Right renal pelvis (tissue), 4 donors: ENCODE measurements around the gene ADCYAP1. TPM values are rescaled to one million over a fixed set of nuclear protein-coding genes. Genes with fewer than 3 reads are reported as not detected.

Source experiments
- DNase-seq, 4 donors: peaks; one replicate each; pipeline ENCODE4 v3.0.0-alpha.2; 2013; ENCODE audit warnings: low read depth in 4 of 4, low spot score in 3 of 4, missing footprints in 1 of 4
- polyA plus RNA-seq, 4 donors: library from polyadenylated mRNA; unstranded; fragments of 120-200 nt; gene quantifications; one replicate each; pipeline ENCODE4 v1.2.1, GENCODE V29; 2013; ENCODE audit not compliant: insufficient read length in 4 of 4

The ADCYAP1 gene
- polyA plus RNA-seq, 4 donors: 0.08 to 0.40 (median 0.24) TPM

DNA sequence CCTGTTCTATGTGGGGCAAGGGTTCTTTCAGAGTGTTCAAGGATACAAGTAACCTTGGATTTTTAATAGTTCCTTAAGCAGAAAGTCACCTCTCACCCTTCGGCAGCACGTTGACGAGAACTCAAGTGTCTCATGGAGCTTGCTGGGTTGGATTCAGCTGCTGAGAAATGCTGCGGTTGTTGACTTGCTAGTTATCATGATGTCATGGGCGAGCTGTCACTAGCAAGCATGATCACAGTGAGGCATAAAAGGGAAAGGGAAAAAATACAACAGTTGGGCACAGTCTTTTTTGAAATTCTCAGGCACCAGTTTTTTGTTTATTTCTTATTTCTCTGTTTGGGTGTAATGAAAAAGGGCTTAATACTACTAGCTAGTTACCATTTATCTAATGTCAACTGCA lies 53.2 kb downstream of the ADCYAP1 start:
- no peak for DNase-seq

DNA sequence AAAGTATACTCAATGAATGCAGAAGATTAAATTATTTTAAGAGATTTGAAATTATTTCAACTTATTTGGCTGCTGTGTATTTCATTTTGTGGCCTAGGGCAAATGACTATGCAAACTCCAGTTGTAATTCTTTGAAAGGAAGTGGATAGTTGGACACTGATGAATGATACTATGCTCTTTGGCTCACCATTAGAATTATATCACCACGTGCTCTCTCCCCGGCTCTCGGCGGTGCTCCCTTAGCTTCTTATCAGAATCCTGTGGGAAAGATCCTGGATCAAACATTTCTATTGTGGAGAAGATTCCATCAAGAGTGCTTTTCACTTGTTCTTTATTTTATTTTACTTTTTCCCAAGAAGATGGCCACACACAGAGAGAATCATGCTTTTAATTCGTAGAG lies 55.2 kb downstream of the ADCYAP1 start:
- no peak for DNase-seq

Other genes starting within 250 kb of the ADCYAP1 start
- gene TYMS, start 247.2 kb upstream of the ADCYAP1 start, polyA plus RNA-seq: 100 to 1,000 TPM; 116 to 126 (median 119) TPM
- 100 to 1,000 TPM in 1 of 4 donors, 10 to 100 TPM in 3; 68.5 to 101 (median 75.7) TPM for gene ENOSF1, start 192.2 kb upstream of the ADCYAP1 start, polyA plus RNA-seq
- 10 to 100 TPM; 65.4 to 83.7 (median 80.5) TPM for gene YES1, start 92.6 kb upstream of the ADCYAP1 start, polyA plus RNA-seq